A673 (cell line): ENCODE data around the gene CCDC18.

ENCODE experiments used
- CTCF ChIP-seq: fragments of 300-800, 200-600 bp; sonication (generic); conservative IDR thresholded peaks from 2 replicates; pipeline ENCODE4 v1.5.1; 2017; ENCODE audit warnings: low read depth, mild to moderate bottlenecking, antibody characterized with exemption, low read length, moderate library complexity, mixed read lengths
- EZH2 ChIP-seq: fragments of 200-600 bp; sonication (generic); IDR thresholded peaks from 2 replicates; pipeline ENCODE4 v1.6.1; 2017; ENCODE audit warnings: borderline replicate concordance, low read depth, mild to moderate bottlenecking, mixed read lengths, antibody characterized with exemption, low read length; ENCODE audit not compliant: poor library complexity, severe bottlenecking

DNA sequence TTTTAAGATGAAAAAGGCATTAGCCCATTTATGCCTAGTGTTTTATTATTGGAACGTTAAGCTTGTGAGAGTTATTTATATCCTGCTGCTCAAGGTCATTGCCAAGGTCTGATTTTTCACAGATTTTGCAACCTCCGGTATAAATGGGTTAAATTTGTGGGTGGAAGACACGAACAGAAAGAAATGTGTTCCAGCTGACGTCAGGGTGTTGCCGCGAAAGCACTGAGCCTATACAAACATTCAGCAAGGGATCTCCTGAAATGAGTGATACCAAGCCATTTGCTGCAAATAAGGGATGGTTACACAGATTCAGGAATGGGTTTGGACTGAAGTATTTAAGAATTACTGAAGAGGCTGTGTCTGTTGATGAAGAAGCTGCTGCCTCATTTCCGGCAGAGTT lies 32.5 kb upstream of the CCDC18 start:
- TF ChIP-seq CTCF (no peak), EZH2 (no peak)
